ENCODE data around the gene CCL24.
"Not testable (repeated sequence)": the region's sequence is repeated elsewhere in the genome, so short reads cannot be mapped to it uniquely, and the experiment has no call there.

DNA sequence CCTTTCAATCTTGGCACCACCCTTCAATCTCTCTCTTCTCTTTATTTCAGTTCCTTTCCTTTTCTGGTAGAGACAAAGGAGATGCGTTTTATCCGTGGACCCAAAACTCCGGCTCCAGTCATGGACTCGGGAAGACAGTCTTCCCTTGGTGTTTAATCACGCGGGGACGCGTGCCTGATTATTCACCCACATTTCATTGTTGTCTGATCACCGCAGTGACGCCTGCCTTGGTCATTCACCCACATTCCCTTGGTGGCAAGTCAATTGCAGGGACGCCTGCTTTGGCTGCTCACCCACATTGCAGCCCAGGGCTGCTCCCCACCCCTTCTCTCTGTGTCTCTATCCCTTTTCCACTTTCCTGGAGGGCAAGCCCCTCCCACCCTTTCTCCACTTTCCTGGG is 34.1 kb downstream of the CCL24 start:
- TF ChIP-seq, protein P1, sequence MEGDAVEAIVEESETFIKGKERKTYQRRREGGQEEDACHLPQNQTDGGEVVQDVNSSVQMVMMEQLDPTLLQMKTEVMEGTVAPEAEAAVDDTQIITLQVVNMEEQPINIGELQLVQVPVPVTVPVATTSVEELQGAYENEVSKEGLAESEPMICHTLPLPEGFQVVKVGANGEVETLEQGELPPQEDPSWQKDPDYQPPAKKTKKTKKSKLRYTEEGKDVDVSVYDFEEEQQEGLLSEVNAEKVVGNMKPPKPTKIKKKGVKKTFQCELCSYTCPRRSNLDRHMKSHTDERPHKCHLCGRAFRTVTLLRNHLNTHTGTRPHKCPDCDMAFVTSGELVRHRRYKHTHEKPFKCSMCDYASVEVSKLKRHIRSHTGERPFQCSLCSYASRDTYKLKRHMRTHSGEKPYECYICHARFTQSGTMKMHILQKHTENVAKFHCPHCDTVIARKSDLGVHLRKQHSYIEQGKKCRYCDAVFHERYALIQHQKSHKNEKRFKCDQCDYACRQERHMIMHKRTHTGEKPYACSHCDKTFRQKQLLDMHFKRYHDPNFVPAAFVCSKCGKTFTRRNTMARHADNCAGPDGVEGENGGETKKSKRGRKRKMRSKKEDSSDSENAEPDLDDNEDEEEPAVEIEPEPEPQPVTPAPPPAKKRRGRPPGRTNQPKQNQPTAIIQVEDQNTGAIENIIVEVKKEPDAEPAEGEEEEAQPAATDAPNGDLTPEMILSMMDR (IDR thresholded peaks at IDR 0.05): not testable (repeated sequence)
- not testable (repeated sequence) for TF ChIP-seq POLR2A (IDR thresholded peaks at IDR 0.05)
